Transverse colon (tissue), 4 donors: ENCODE data around the gene LGALS7.

Experiments
- CTCF ChIP-seq, 5 experiments: fragments of 200-600 bp in 3 of 5; fragments of 450-650 bp in 2 of 5; sonication (generic) in 3 of 5; IDR thresholded peaks; 1 replicate in 2 of 5; 2 replicates in 3 of 5; pipeline ENCODE4 v1.5.1; 2016 to 2017; ENCODE audit warnings: antibody characterized with exemption in 5 of 5, inconsistent platforms in 3 of 5, mild to moderate bottlenecking in 2 of 5, moderate library complexity in 1 of 5
- POLR2A ChIP-seq: fragments of 450-650 bp; IDR thresholded peaks from one replicate; pipeline ENCODE4 v1.6.1; 2016; ENCODE audit warnings: antibody characterized with exemption, mild to moderate bottlenecking, moderate library complexity
- POLR2AphosphoS5 ChIP-seq, 3 donors: sonication (generic); formaldehyde crosslinking; IDR thresholded peaks; one replicate each; pipeline ENCODE4 v1.6.1; 2016; ENCODE audit warnings: antibody characterized with exemption in 3 of 3

GRCh38 chr19:38734176-38734425, 39.2 kb downstream of the LGALS7 start:
- TF ChIP-seq POLR2A: no peak
- TF ChIP-seq CTCF (IDR thresholded peaks at IDR 0.05): no peak
- no peak for TF ChIP-seq POLR2AphosphoS5 (IDR thresholded peaks at IDR 0.05)
